Cardiac muscle cell (in vitro differentiated cells and primary cell): ENCODE data around the gene FCRL1. TPM values are rescaled to one million over a fixed set of nuclear protein-coding genes. Genes with fewer than 3 reads are reported as not detected.

Experiments
- DNase-seq, 2 donors: peaks; one replicate each; pipeline versions ENCODE4 v3.0.0 to v3.0.0-alpha.2; 2010 to 2017; ENCODE audit warnings: low read depth in 1 of 2, low spot score in 1 of 2
- H3K27ac ChIP-seq: fragments of 200-600 bp; sonication (generic); 2 replicates; pipeline ENCODE4 v1.5.1; 2016
- H3K27me3 ChIP-seq: fragments of 200-600 bp; sonication (generic); 2 replicates; pipeline ENCODE4 v1.6.0; 2016; ENCODE audit warnings: control low read depth
- H3K36me3 ChIP-seq: fragments of 200-600 bp; sonication (generic); 2 replicates; pipeline ENCODE4 v1.5.1; 2016; ENCODE audit warnings: control low read depth
- H3K4me1 ChIP-seq: fragments of 200-600 bp; sonication (generic); 2 replicates; pipeline ENCODE4 v1.8.1; 2017; ENCODE audit warnings: low read depth, mild to moderate bottlenecking, mixed run types
- H3K4me3 ChIP-seq: fragments of 200-600 bp; sonication (generic); 2 replicates; pipeline ENCODE4 v1.5.1; 2016; ENCODE audit warnings: mild to moderate bottlenecking
- H3K9me3 ChIP-seq: fragments of 200-600 bp; sonication (generic); 2 replicates; pipeline ENCODE4 v1.5.1; 2017; ENCODE audit warnings: low read depth, mild to moderate bottlenecking, control low read depth
- polyA plus RNA-seq: library from polyadenylated mRNA; unstranded; fragments of >200 nt; fragmentation: Nextera tagmentation; extraction: Ambion mirVana; gene quantifications from 2 replicates; pipeline ENCODE4 v1.2.1, GENCODE V29; 2016
- total RNA-seq: library from RNA; depleted of rRNA; stranded (reverse); fragments of >200 nt; gene quantifications from 2 replicates; pipeline ENCODE4 v1.2.3, GENCODE V29; 2016
- TF ChIP-seq, protein P1 (sequence below): IDR thresholded peaks from 2 replicates; pipeline ENCODE4 v1.5.1; 2012; ENCODE audit warnings: low read depth, mild to moderate bottlenecking, low read length

The FCRL1 gene
- total and polyA plus RNA-seq, 2 experiments from 2014 or later: not detected

- H3K4me3 ChIP-seq: no peak overlapping the region
- no peak for DNase-seq
- H3K4me1 ChIP-seq: no peaks in the 10 kb centered on the region
- H3K27me3 ChIP-seq: peaks cover 5% of the 10 kb centered on the region
- H3K9me3 ChIP-seq: no peaks in the 10 kb centered on the region
- TF ChIP-seq, protein P1, sequence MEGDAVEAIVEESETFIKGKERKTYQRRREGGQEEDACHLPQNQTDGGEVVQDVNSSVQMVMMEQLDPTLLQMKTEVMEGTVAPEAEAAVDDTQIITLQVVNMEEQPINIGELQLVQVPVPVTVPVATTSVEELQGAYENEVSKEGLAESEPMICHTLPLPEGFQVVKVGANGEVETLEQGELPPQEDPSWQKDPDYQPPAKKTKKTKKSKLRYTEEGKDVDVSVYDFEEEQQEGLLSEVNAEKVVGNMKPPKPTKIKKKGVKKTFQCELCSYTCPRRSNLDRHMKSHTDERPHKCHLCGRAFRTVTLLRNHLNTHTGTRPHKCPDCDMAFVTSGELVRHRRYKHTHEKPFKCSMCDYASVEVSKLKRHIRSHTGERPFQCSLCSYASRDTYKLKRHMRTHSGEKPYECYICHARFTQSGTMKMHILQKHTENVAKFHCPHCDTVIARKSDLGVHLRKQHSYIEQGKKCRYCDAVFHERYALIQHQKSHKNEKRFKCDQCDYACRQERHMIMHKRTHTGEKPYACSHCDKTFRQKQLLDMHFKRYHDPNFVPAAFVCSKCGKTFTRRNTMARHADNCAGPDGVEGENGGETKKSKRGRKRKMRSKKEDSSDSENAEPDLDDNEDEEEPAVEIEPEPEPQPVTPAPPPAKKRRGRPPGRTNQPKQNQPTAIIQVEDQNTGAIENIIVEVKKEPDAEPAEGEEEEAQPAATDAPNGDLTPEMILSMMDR: no peak
- H3K36me3 ChIP-seq: no peaks in the 10 kb centered on the region
- no peak overlapping the region for H3K27ac ChIP-seq
Observed at GRCh38 chr1:157803851-157804250, 16.1 kb downstream of the FCRL1 start.

DNA sequence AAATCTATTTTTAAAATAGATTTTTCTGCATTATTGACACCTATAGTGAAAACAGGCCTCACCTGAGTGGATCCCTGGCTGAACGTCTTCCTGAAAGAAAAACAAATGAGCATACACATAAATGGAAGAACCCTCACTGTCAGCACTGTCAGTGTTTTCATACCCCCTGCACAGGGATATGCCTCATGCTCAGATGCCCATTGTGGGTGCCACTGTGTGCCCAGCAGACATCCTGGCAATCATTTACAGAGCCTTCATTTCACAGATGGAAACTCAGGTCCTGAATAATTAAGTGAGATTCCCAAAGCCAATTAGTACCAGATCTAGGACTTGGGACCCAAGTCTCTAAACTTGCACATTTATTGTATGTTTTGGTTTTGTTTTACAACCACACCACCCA lies 19.9 kb downstream of the FCRL1 start:
- no peaks in the 10 kb centered on the region for H3K27me3 ChIP-seq
- H3K9me3 ChIP-seq: no peaks in the 10 kb centered on the region
- no peaks in the 10 kb centered on the region for H3K4me1 ChIP-seq
- DNase-seq: no peak
- TF ChIP-seq, protein P1: no peak
- no peak overlapping the region for H3K4me3 ChIP-seq
- H3K36me3 ChIP-seq: no peaks in the 10 kb centered on the region
- no peak overlapping the region for H3K27ac ChIP-seq

- no peak overlapping the region for H3K27ac ChIP-seq
- no peaks in the 10 kb centered on the region for H3K9me3 ChIP-seq
- H3K4me3 ChIP-seq: no peak overlapping the region
- no peaks in the 10 kb centered on the region for H3K27me3 ChIP-seq
- H3K36me3 ChIP-seq: no peaks in the 10 kb centered on the region
- DNase-seq: no peak
- TF ChIP-seq, protein P1: no peak
- no peaks in the 10 kb centered on the region for H3K4me1 ChIP-seq
Observed at GRCh38 chr1:157798211-157798610, 21.7 kb downstream of the FCRL1 start.

- Histone ChIP-seq H3K27ac (no peak overlapping the region), H3K9me3 (no peaks in the 10 kb centered on the region), H3K36me3 (no peaks in the 10 kb centered on the region), H3K4me1 (no peaks in the 10 kb centered on the region), H3K27me3 (no peaks in the 10 kb centered on the region), H3K4me3 (no peak overlapping the region)
- TF ChIP-seq, protein P1: no peak
- no peak for DNase-seq
Observed at GRCh38 chr1:157785248-157785647, 34.7 kb downstream of the FCRL1 start.

DNA sequence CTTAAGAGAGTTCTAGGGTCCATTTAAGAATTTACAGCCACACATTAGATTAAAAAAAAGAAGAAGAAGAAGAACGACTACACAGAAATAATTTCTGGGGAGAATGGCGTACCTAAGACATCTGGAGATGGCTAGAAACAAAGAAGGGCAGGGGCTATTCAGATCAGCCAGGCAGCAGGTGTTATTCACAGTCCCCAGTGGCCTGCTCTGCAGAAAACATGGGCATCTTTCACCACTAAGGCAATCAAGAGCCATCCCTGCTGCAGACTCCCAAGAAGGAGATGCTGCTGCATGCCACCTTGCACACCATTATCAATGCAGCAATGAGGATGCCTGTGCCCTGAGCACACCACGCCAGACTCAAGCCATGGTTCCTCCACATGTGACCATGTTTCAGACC lies 35.1 kb downstream of the FCRL1 start:
- Histone ChIP-seq H3K36me3 (no peaks in the 10 kb centered on the region), H3K4me1 (no peaks in the 10 kb centered on the region), H3K9me3 (no peaks in the 10 kb centered on the region), H3K27ac (no peak overlapping the region), H3K4me3 (no peak overlapping the region), H3K27me3 (no peaks in the 10 kb centered on the region)
- no peak for DNase-seq
- TF ChIP-seq, protein P1: no peak

GRCh38 chr1:157782931-157783330 lies 37.0 kb downstream of the FCRL1 start:
- H3K27ac ChIP-seq: no peak overlapping the region
- H3K9me3 ChIP-seq: no peaks in the 10 kb centered on the region
- DNase-seq: no peak
- TF ChIP-seq, protein P1: no peak
- no peaks in the 10 kb centered on the region for H3K4me1 ChIP-seq
- no peaks in the 10 kb centered on the region for H3K27me3 ChIP-seq
- H3K36me3 ChIP-seq: no peaks in the 10 kb centered on the region
- H3K4me3 ChIP-seq: no peak overlapping the region
